RKO (cell line): Measurements from ENCODE around the gene NME7.

Experiments
- DNase-seq: peaks from one replicate; pipeline ENCODE4 v3.0.0-alpha.2; 2016; ENCODE audit warnings: low spot score

Gene NME7

GRCh38 chr1:169151338-169151837 lies 216.2 kb downstream of the NME7 start:
- no peak for DNase-seq

GRCh38 chr1:169150641-169151337 lies 216.8 kb downstream of the NME7 start:
- DNase-seq, result no peak

DNA sequence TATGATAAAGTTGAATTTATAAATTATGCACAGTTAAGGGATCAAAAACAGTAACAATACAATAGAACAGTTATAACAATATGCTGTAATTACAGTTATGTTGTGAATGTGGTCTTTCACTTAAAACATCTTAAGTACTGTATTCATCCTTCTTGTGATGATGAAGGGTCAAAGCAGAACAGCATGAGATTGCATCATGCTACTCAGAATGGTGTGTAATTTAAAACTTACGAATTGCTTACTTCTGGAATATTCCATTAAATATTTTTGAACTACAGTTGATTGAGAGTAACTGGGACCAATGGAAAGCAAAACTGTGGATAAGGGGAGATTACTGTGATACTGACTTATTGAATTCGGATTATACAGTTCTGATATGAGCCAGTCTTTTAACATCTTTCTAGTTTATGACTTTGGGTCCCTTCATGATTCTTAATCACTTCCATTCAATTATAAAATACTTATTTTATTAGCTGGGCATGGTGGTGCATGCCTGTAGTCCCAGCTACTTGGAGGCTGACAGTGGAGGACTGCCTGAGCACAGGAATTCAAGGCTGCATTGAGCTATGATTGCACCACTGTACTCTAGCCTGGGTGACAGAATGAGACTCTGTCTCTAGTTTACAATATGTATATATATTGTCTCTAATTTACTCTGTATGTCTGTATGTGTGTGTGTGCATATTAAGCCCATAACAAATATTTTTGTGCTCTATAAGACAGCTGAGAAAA lies 217.9 kb downstream of the NME7 start:
- DNase-seq, result no peak

DNA sequence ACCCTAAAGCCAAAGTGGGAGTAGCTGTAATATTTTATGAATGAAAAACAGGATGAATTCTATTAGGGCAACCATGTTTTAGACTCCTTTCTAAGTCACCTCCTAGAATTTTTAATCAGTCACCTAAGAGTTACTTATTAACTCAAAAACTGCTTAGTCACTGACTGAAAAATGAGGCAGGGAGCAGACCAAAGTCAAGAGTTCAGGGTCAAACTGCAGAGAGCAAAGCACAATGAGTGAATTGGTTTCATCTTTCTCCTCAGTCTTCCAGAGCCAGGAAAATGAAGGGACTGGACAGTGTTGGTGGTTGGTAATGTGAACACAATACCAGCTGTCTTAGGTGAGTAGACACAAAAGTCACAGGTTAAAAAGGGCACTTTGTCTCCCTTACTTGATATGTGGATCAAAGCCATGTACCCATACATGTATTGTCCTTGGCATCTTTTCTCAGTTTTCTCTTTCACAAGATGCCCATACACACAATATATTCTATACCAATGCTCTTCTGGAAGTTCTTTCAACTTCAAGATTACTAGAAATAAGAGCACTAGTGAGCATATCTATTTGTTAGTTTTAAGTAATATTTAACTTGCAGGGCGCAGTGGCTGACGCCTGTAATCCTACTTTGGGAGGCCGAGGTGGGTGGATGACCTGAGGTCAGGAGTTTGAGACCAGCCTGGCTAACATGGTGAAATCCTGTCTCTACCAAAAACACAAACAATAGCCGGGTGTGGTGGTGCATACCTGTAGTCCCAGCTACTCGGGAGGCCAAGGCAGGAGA lies 218.9 kb downstream of the NME7 start:
- DNase-seq, result no peak

- DNase-seq, result no peak
These were observed 220.9 kb downstream of the NME7 start for GRCh38 chr1:169146576-169147214.

- no peak for DNase-seq
These were observed 222.5 kb downstream of the NME7 start for GRCh38 chr1:169144941-169145626.

DNA sequence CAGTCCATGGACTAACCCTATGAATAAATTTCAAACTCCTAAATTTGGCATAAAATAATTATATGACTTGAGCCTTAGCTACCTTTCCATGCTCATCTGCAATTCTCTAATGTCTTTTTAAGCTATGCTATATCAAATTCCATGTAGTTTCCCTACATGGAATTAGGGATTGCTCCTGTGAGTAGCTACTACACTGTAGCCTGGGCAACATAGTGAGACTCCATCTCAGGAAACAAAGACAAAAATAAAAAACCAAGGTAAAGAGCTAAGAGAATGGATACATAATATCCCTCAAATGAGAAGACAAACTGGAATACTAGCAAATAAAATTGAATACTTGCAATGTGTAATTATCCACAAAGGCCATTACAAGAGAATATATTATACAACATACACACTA lies 223.6 kb downstream of the NME7 start:
- DNase-seq, result no peak

DNA sequence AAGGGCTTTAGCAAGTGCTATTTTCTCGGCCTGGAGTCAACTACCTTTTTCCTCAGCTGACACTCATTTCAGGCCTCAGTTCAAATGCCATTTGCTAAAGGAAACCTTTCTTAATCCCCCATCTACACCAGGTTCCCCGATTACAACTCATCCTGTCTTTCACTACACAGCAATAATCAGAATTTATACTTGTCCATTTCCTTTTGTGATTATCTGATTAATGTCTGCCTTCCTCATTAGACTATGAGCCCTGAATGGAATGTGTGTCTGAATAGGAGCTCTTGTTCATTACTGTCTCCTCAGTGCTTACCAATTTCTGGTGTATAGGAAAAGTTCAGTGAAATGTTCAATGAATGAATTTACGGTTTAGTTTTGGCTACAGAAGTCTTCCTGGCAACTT lies 224.3 kb downstream of the NME7 start:
- DNase-seq, result no peak

DNA sequence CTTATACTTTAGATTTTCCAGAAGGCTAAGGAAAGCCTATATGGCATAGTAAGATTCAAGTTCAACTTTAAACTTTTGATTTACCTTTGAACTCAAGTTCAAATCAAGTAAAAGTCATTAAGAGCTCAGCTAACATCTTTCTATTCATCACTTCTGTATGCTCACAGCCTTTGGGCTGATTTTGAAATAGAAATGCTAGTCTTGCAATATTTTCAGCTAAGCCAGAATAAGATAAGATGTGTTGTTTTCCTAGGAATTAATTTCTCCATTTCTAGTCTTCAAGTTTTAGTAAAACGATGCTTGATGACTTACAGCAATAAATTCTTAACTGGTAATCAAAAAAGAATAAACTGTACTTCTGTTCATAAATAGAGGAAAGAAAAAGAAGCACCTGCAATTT lies 225.5 kb downstream of the NME7 start:
- DNase-seq, result no peak

DNA sequence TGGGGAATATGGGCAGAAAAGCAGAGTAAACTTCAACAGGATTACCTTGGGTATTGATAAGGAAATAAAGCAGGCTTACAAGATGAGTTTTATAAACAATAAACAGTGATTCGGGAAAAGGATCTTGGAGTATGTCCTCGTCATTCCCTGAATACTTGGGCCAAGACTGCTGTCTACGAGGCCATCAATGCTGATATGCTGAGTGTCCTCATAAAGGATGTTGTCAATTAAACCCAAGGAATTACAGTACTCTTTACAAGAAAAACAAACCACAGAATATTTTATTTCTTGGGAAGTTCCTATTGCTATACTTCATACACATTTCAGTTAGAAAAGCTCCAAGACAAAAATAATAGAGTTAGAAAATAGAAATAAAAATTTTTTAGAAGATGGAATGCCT lies 226.2 kb downstream of the NME7 start:
- no peak for DNase-seq

DNA sequence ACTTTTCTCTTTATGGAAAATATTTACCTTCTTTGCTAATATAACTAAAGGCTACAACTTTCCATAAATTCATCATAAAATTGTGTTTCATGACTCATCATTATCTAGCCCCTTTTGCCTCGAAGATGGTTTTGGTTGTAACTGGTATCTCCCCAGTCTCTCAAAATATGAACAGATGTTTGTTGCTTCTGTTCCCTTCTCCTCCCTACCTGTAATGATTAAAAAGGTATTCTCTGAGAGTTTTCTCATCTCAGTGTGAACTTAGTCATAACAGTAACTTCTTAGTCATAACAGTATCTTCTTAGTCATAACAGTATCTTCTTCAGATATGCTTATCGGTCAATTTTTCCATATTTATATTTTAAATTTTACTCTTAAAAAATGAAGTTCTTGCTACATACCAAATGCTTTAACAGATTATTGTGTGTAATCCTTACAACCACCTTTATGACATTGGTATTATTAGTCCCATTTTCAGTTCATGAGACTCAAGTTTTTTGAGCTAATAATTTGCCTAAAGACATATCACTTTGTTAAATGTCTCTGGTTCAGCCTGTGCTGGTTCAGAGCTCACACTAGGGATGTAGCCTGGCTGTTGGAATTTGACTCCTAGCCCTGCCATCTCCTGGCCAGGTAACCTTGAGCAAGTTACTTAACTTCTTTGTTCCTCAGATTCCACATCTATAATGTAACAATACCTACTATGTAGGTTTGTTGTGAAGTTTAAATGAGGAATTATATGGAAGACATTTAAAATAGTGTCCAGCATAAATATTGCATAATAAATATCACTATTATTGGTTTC lies 228.5 kb downstream of the NME7 start:
- no peak for DNase-seq

DNA sequence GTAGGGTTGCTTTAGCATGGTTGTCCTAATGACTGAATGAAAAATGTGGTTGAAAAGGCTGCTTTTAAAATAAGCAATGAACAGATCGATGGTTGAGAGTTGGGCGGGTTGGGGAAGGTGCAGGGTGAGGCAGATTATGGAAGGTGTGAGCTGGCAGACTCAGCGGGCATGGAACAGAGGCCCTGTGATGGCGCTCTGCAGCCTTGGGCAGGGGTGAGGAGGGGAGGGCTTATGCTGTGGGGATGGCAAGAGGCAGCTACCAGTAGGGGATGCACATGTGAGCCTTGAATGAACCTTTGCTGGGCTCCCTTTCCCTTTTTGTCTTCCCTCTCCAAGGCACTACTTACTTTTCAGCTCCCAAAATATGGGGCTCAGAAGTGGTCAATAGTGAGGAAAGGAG lies 230.2 kb downstream of the NME7 start:
- no peak for DNase-seq

- DNase-seq, result no peak
These were observed 233.6 kb downstream of the NME7 start for GRCh38 chr1:169133801-169134502.

GRCh38 chr1:169133228-169133576 lies 234.4 kb downstream of the NME7 start:
- no peak for DNase-seq

- DNase-seq, result no peak
These were observed 234.9 kb downstream of the NME7 start for GRCh38 chr1:169132512-169133227.

DNA sequence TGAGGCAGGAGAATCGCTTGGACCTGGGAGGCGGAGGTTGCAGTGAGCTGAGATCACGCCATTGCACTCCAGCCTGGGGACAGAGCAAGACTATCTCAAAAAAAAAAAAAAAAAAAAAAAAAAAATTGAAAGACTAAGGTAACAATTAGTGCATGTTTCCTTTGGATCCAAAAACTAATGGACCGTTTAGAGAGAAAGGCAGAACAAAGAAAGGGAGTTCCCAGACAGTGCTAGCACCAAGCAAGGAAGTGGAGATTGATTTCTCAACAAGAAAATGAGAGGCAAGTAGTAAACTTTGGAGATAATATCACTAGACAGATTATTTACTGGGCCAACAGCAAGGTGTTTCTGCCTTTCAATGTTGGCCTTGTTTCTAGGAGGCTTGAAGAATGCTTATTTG lies 236.9 kb downstream of the NME7 start:
- no peak for DNase-seq

- DNase-seq, result no peak
These were observed 238.3 kb downstream of the NME7 start for GRCh38 chr1:169129109-169129784.

DNA sequence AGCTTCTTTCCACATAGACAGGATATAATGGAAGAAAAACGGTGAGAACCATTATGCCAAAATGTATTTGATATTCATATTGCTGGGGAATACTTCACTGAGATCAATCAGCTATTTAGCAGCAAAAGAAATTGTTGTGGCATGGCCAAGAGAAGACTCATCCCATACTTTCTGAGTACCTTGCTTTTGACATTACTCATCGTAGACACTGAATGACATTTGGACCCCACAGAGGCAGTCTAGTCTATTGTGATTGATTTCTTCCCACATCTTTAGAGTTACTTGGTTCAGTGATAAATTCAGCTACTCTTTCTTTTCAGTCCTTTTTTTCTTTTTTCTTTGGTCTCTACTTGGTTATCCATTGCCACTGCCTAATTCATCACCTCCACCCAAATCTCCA lies 239.0 kb downstream of the NME7 start:
- DNase-seq, result no peak

DNA sequence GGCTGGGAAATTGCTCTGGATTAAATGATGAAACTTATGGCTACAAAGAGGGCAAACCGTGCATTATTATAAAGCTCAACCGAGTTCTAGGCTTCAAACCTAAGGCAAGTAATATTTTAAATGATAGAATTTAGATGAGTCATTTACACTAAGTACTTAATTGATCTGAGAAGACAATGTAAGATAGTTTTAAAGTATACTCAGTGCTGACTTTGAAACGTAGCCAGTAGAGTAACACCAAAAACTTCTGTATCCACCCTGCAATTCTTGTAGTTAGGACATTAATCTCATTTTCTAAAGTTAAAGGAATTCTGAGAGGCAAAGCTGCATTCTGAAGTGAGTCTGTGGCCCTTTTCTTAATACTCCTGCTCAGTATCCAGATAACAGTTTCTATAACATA lies 240.3 kb downstream of the NME7 start:
- no peak for DNase-seq
